Effector CD4-positive, alpha-beta T cell (primary cell): ENCODE data around the gene C7orf33.
"Not testable (repeated sequence)": the region's sequence is repeated elsewhere in the genome, so short reads cannot be mapped to it uniquely, and the experiment has no call there.

Experiments
- DNase-seq: peaks from one replicate; pipeline ENCODE4 v3.0.0-alpha.2; 2020

The C7orf33 gene

DNA sequence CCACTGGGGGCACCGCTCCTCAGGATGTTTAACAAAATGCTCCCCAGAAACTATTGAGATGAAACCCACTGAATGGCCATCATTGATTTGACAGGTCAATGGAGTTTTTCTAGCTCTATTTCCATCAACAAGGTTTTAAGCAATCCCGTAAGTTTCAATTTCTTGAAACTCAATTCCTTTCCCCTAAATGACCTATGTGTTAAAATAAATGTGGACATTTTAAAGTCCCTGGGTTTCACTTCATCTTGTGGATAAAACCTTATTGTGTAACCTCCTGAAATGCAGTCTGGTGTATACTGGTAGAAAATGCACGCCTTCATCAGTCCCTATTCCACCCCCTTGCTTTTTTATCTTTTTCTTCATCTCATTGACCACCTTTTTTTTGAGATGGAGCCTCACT is 8.9 kb upstream of the C7orf33 start:
- DNase-seq = no peak

GRCh38 chr7:148584154-148584827 is 6.3 kb upstream of the C7orf33 start:
- no peak for DNase-seq

DNA sequence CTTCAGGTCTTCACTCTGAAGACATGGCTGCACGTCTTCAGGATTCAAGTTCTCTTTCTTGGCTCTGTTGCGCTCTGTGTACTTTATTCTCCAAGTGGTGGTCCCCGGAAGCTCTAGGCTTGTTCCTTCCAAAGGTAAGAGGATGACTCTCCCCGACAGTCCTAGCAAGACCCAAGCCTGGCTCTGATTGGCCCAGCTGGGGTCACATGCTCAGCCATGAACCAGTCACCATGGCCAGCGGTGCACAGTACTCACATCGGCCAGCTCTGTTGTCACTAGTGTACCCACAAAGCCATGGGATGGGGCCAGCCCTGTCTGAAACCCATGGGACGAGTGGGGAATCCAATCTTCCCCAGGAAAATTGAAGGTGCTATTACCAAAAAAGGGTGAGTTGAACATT is 5.2 kb upstream of the C7orf33 start:
- DNase-seq = no peak

GRCh38 chr7:148587076-148587475 is 3.5 kb upstream of the C7orf33 start:
- no peak for DNase-seq

GRCh38 chr7:148588168-148588567 is 2.4 kb upstream of the C7orf33 start:
- DNase-seq = no peak

- DNase-seq = no peak
Observed at GRCh38 chr7:148588670-148589131, 1.9 kb upstream of the C7orf33 start.

DNA sequence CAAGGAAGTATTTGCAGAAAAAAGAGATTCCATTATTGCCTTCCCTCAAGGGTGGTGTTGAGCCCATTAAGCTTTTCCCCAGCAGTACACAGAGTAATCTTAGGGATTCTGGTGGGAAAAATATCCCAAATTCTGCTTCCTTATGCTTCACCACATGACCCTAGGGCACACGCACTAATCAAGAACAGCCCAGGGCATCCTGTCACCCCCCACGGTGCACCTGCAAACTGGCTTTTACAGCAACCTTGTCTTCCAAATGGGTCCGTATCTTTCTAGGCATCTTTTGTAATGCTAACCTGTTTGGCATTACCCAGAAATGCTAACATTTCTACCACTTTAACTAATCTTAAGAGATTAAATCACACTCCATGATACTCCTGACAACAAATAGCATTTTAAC is 926 bp upstream of the C7orf33 start:
- no peak for DNase-seq

DNA sequence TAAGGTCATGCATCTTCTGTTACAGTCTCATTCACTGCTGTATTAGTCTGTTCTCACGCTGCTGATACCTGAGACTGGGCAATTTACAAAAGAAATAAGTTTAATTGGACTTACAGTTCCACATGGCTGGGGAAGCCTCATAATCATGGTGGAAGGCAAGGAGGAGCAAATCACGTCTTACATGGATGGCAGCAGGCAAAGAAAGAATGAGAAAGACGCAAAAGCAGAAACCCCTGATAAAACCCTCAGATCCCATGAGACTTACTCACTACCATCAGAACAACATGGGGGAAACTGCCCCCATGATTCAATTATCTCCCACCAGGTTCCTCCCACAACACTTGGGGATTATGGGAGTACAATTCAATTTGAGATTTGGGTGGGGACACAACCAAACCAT is 5.8 kb downstream of the C7orf33 start:
- DNase-seq = not testable (repeated sequence)

DNA sequence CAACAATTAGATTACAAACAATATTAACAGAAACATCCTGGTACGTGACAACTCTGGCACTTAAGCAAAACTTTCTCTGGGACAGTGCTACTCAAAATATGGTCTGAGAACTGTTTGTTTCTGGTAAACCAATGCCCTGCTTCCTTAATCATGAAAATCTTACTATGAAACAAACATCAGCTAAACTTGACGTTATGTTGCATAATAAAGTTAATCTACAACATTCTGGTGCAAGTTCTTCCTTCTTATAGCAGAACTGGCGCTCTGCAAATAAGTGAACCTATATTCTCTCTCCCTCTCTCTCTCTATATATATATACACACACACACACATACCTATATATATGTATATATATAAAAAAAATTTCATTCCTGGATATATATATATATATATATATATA is 7.8 kb downstream of the C7orf33 start:
- DNase-seq = no peak

DNA sequence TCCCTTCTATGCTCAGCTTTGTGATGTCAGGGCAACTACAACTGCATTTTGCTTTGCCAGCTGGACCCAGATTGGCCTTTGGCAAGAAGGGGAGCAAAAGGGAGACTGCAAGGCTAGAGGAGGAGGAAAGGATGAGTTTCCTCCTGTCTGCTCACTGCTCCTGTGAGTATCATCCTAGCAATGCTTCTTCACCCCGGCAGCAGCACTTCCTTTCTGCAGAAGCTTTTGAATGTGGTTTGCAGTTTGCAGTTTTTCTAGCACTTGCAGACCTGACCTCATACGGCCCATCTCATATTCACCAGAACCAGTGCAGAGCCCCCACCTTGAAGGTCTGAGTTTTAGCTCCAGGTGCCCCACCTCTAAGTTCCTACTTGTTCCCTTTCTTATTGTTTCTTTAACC is 14.8 kb downstream of the C7orf33 start:
- no peak for DNase-seq

DNA sequence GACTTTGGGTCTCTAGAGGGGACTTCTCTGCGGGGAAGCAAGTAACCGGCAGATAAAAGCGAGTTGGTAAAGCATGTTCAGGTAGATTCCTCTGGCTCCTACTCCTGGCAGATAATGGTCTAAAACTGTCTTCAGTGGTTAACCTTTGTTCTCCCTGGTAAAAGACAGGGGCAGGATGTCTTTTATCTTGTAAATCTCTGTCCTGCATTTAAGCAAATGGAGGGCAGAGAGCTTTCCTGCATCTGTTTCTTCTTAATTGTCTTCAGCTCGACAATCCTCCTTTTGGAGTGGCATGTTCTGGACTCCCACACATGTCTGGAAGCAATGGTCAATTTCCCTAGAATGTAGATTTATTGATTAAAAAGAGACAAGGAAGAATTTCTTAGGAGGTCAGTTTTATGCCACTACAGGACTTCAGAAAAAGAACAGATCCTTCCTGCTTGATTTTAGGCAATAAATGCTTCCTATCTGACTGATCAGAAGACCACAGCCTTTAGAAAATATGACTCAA is 16.6 kb downstream of the C7orf33 start:
- no peak for DNase-seq

DNA sequence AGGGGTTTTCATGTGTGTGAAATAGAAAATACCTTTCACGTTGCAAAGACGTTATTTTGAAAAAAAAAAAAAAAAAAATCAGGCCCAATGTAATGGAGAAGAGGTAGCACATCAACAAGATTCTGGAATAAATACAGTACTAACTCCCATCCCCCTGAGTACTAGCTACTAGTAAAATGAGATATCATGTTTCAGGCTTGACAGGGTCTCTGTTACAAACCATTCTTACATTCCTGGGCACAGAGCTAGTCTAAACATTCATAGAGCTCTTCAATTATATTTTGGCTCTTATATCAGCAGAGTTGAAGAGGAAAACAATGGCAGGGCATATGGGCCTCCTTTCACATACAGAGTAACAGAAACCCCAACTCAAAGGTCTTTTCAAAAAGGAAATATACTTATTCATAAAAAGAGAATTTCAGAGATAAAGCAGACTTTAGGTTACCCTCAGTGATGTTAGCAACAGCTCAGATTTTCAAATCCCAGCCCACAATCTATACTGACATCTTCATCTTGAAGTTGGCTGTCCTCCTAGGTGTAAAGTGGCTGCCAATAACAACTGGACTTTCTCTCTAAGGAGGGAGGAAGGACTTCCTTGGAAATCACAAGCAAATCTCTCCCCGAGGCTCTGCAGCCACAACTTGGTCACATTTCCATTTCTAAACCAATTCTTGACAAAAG is 18.6 kb downstream of the C7orf33 start:
- DNase-seq = no peak

DNA sequence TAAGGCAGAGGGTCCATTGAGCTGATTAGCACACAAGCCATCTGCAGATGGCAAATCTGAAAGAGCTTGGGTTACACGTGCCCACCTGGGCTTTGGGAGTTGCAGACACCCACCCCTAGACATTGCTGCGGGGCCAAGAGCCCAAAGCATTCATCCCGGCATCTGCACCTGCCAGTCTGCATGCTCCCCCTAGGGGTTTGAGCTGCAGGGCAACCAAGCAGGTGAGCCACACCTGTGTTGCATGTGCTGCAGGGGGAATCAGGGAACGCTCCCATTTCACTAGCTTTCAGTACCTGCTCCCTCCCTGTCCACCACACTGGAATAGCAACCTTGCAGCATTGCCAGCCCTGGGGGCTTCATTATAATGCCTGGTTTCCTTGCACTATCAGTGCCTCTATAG is 21.1 kb downstream of the C7orf33 start:
- DNase-seq = no peak

- no peak for DNase-seq
Observed at GRCh38 chr7:148615085-148615730, 24.6 kb downstream of the C7orf33 start.

GRCh38 chr7:148620749-148621359 is 30.3 kb downstream of the C7orf33 start:
- no peak for DNase-seq

DNA sequence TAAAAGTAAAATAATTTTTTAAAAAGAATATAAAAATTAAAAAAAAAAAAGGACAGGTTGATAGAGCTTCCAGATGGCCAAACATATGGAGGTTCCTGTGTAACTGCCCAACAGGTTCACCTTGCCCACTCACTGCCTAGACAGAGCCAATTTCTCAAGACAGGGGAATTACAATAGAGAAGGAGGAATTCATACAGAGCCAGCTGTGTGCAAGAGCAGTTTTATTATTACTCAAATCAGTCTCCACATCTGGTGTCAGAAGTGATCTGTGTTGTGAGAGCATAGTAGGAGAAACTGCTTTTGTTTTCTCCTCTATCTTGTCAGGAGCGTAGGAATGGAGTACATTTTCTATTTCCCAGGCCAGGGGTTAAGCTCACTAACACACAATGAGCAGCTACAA is 31.0 kb downstream of the C7orf33 start:
- DNase-seq = no peak

DNA sequence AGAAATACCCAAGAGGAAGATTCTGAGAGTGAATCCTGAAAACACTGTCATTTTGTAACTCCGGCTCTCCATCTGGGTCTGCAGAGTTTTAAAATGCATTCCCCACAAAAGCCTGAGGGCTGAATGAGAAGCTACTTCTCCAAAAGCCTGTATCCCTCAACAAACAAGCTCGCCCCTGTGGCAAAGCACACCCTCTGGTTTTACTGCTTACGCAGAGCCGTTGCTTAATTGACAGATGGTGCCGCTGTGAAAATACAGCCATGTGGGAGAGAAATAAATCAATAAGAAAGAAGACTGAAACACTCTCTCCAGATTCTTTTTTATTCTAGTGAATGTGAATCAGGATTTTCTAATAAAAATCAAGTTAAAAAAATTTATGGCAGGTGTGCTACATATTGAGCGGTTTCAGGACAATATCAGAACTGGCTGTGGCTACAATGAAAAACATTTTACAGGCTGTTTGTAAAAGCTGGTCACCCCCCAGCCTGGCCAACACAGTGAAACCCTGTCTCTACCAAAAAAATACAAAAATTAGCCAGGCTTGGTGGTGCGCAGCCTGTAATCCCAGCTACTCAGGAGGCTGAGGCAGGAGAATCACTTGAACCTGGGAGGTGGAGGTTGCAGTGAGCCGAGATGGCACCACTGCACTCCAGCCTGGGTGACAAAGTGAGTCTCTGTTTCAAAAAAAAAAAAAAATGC is 32.5 kb downstream of the C7orf33 start:
- no peak for DNase-seq

DNA sequence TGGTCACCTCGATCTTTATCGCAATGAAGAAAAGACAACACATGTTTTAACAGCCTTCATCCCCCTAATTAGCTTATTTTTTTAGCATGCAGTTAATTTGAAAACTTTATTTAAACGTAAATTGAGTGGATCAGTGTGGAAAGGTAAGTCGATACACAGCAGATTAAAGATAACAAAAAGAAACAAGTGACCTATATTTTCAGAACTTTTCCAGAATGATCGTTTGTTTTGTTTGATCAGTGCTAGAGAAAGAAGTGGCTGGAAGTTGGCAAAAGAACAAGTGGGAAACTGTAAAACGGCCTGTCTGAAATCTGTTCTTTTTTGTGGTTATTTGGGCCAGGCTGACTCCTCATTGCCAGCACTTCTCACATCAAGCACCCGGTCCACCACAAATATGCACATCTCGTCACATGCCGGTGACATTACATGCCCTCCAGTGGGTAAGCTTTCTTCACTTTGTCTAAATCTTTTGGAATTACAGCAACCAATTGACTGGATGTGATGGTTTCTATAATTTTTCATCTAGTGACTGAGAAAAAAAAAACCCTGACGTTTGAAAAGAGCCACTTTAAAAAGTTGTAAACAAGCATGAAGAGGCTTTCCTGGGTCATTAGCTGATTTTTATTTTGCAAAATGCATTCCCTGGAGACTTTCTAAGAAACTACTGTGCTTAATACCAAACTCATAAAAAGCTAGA is 33.2 kb downstream of the C7orf33 start:
- DNase-seq = no peak

GRCh38 chr7:148624735-148625134 is 34.2 kb downstream of the C7orf33 start:
- no peak for DNase-seq

DNA sequence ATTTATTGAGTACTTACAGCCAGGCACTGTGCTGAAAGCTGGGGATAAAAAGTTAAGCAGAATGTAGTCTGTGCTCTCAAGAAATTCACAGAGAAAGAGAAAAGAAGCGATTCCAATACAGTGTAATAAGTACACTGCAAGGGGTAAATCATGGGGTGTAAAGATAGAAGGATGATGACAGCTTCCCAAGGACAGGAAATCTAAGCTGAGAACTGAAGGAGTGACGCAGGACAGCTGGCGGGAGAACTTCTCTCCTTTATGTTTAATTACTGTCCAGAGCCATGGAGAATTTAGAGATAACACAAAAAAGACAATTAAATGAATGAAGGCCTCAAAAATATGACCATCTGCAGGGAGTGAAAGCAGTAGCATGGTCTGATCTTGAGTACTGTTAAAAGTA is 34.8 kb downstream of the C7orf33 start:
- no peak for DNase-seq

GRCh38 chr7:148626828-148627227 is 36.3 kb downstream of the C7orf33 start:
- DNase-seq = no peak

DNA sequence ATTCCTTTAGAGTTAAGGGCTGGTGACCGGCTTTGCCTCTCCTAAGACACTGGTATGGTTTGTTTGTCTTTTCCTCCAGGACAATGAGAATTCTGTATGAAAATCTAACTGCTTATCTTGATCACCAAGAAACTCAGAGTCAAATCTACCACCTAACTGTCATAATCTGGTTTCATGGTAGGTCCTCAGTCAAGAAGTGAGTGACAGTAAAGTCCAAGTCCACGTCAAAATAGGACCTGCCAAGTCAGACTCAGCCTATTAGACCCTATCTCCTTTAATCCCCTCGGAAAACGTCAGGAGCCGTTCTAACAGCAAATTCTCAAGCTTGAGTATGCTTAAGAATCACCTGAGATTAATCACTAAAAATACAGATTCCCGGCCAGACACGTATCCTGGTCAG is 37.4 kb downstream of the C7orf33 start:
- no peak for DNase-seq
